Measurements from ENCODE around the gene COBL. TPM values are rescaled to one million over a fixed set of nuclear protein-coding genes. Genes with fewer than 3 reads are reported as not detected.

COBL gene
- total and polyA plus RNA-seq, 9 of the 15 experiments (the other 6 are each of a cell fraction or from before 2014, with no cell fraction given) = 0.01 to 2.4 (median 0.09) TPM; not detected in 3

DNA sequence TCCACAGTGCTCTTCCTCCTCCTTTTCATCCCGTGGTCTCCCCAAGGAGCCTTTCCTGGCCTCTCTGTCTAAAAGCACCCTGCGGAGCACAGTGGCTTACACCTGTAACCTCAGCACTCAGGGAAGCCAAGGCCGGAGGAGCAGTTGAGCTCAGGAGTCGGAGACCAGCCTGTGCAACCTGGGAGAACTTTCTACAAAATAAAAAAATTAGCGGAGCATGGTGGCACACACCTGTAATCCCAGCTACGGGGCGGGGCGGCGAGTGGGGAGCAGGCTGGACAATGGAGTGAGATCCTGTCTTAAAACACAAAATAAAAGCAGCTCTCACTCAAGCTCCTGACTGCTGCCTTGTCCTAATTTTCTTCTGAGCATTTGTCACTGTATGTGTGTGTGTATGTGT lies 1.4 kb upstream of the COBL start:
- no TSS peak for BruUV-seq (replicated peaks)
- Histone ChIP-seq H3K4me1 (replicated peaks in 1 of 2; ENCODE audit: control insufficient read depth in 2 of 2, insufficient read depth in 2 of 2, low read length in 2 of 2) (peaks cover 0 to 20% of the 10 kb centered on the region in 2 experiments; a peak in 2 of 5 replicates), H3K27me3 (ENCODE audit: control insufficient read depth in 2 of 2, insufficient read depth in 2 of 2, low read length in 2 of 2) (peaks cover 5 to 42% of the 10 kb centered on the region in 2 experiments), H4K20me1 (replicated peaks; ENCODE audit: control insufficient read depth, insufficient read depth, low read length) (peaks cover 5% of the 10 kb centered on the region; the same call in 1 of the 2 replicates), H3K9me1 (ENCODE audit: control insufficient read depth, insufficient read depth, low read length) (no peaks in the 10 kb centered on the region), H3K4me3 (no peak overlapping the region), H3K9me3 (replicated peaks; ENCODE audit: control insufficient read depth, insufficient read depth, low read depth, low read length) (no peaks in the 10 kb centered on the region), H3K27ac (ENCODE audit: extremely low read depth, low read depth, low read length) (no peak overlapping the region), H3K36me3 (ENCODE audit: control insufficient read depth, insufficient read depth, low read length) (no peaks in the 10 kb centered on the region), H3K4me2 (ENCODE audit: insufficient read depth, low read length) (no peak overlapping the region), H3K79me2 (ENCODE audit: control insufficient read depth, insufficient read depth, low read length) (no peaks in the 10 kb centered on the region), H3K9ac (ENCODE audit: insufficient read depth in 1 of 2, low read depth in 2 of 2, low read length in 2 of 2) (no peak overlapping the region), H2AFZ (ENCODE audit: low read depth, low read length) (no peak overlapping the region)
- ChIA-PET POLR2A (no interaction called here), CTCF (ENCODE audit: low intra/inter-chr PET ratio) (no interaction called here)
- DNase-seq (ENCODE audit: extremely low read depth in 1 of 4, low spot score in 3 of 4) = no peak
- no peak for FAIRE-seq
- in situ Hi-C loops (cut with MboI) (no loop called here), intact Hi-C loops (cut with micrococcal nuclease) (no loop called here)
- WGBS (ENCODE audit: insufficient coverage, low coverage, missing lambda C conversion rate) = 37% methylated on average over 9 of the region's 9 CpGs
- ATAC-seq = no peak
- TF ChIP-seq ZNF146 (CRISPR knock-in tag; IDR thresholded peaks at IDR 0.05; ENCODE audit: unreplicated experiment) (no peak), CREM (IDR thresholded peaks at IDR 0.05; ENCODE audit: low read depth) (no peak), ERF (CRISPR knock-in tag; IDR thresholded peaks at IDR 0.05) (no peak), ZNF316 (IDR thresholded peaks at IDR 0.05) (no peak), E2F3 (CRISPR knock-in tag; IDR thresholded peaks at IDR 0.05) (no peak), KAT7 (CRISPR knock-in tag; IDR thresholded peaks at IDR 0.05; ENCODE audit: borderline replicate concordance) (no peak), KLF6 (CRISPR knock-in tag; IDR thresholded peaks at IDR 0.05; ENCODE audit: borderline replicate concordance) (no peak), ZSCAN29 (IDR thresholded peaks at IDR 0.05) (no peak), ZBED1 (IDR thresholded peaks at IDR 0.05) (no peak), KHSRP (IDR thresholded peaks at IDR 0.05) (no peak)
- TF ChIP-seq, protein P1, sequence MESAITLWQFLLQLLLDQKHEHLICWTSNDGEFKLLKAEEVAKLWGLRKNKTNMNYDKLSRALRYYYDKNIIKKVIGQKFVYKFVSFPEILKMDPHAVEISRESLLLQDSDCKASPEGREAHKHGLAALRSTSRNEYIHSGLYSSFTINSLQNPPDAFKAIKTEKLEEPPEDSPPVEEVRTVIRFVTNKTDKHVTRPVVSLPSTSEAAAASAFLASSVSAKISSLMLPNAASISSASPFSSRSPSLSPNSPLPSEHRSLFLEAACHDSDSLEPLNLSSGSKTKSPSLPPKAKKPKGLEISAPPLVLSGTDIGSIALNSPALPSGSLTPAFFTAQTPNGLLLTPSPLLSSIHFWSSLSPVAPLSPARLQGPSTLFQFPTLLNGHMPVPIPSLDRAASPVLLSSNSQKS (CRISPR knock-in tag; IDR thresholded peaks at IDR 0.05) = no peak
